GM21717 (cell line): Measurements from ENCODE around the gene USP22.

Experiments used
- ATAC-seq: cut with Tn5 transposase; IDR thresholded peaks from one replicate; pipeline ENCODE4 v1.9.1; 2021; ENCODE audit warnings: mild to moderate bottlenecking, moderate library complexity; ENCODE audit not compliant: unreplicated experiment

USP22 gene

GRCh38 chr17:21021208-21021803, 21.5 kb downstream of the USP22 start:
- ATAC-seq, result no peak

GRCh38 chr17:21020622-21021021, 22.2 kb downstream of the USP22 start:
- no peak for ATAC-seq

- ATAC-seq, result no peak
These were observed 22.7 kb downstream of the USP22 start for GRCh38 chr17:21019976-21020586.

GRCh38 chr17:21018894-21019293, 23.9 kb downstream of the USP22 start:
- ATAC-seq, result no peak

GRCh38 chr17:21017861-21018260, 24.9 kb downstream of the USP22 start:
- ATAC-seq, result no peak

GRCh38 chr17:21017256-21017655, 25.6 kb downstream of the USP22 start:
- no peak for ATAC-seq

GRCh38 chr17:21016826-21017225, 26.0 kb downstream of the USP22 start:
- no peak for ATAC-seq

- no peak for ATAC-seq
These were observed 27.2 kb downstream of the USP22 start for GRCh38 chr17:21015564-21015963.

- ATAC-seq, result no peak
These were observed 28.3 kb downstream of the USP22 start for GRCh38 chr17:21014498-21014897.

GRCh38 chr17:21013983-21014382, 28.8 kb downstream of the USP22 start:
- no peak for ATAC-seq

- no peak for ATAC-seq
These were observed 30.1 kb downstream of the USP22 start for GRCh38 chr17:21012736-21013135.

GRCh38 chr17:21010705-21011596, 31.9 kb downstream of the USP22 start:
- ATAC-seq, result no peak

- ATAC-seq, result no peak
These were observed 33.7 kb downstream of the USP22 start for GRCh38 chr17:21008992-21009671.

- ATAC-seq, result no peak
These were observed 34.5 kb downstream of the USP22 start for GRCh38 chr17:21008160-21008915.

GRCh38 chr17:21007646-21008045, 35.2 kb downstream of the USP22 start:
- ATAC-seq, result no peak

GRCh38 chr17:21005803-21006202, 37.0 kb downstream of the USP22 start:
- no peak for ATAC-seq

GRCh38 chr17:21005367-21005766, 37.4 kb downstream of the USP22 start:
- no peak for ATAC-seq

- ATAC-seq, result no peak
These were observed 38.5 kb downstream of the USP22 start for GRCh38 chr17:21004016-21004930.

- no peak for ATAC-seq
These were observed 39.7 kb downstream of the USP22 start for GRCh38 chr17:21003007-21003621.
